ES-I3 (cell line): ENCODE measurements around the gene JADE3.
A peak's percentile ranks its signal among the peaks of the same experiment; 100 is the strongest.
"Not testable (repeated sequence)": the region's sequence is repeated elsewhere in the genome, so short reads cannot be mapped to it uniquely, and the experiment has no call there.

Experiments used
- H3K36me3 ChIP-seq: 2 replicates; pipeline ENCODE4 v1.6.1; 2013; ENCODE audit warnings: mild to moderate bottlenecking, low read length, control low read depth, moderate library complexity; ENCODE audit not compliant: insufficient read depth
- H3K4me1 ChIP-seq: 2 replicates; pipeline ENCODE4 v1.6.1; 2013; ENCODE audit warnings: mild to moderate bottlenecking, control low read depth, low read length; ENCODE audit not compliant: insufficient read depth
- H3K9ac ChIP-seq: 2 replicates; pipeline ENCODE4 v1.6.1; 2013; ENCODE audit warnings: low read depth, mild to moderate bottlenecking, low read length, moderate library complexity
- H3K9me3 ChIP-seq: 2 replicates; pipeline ENCODE4 v1.6.1; 2013; ENCODE audit warnings: mild to moderate bottlenecking, low read length, moderate library complexity; ENCODE audit not compliant: control insufficient read depth, insufficient read depth

Gene JADE3

DNA sequence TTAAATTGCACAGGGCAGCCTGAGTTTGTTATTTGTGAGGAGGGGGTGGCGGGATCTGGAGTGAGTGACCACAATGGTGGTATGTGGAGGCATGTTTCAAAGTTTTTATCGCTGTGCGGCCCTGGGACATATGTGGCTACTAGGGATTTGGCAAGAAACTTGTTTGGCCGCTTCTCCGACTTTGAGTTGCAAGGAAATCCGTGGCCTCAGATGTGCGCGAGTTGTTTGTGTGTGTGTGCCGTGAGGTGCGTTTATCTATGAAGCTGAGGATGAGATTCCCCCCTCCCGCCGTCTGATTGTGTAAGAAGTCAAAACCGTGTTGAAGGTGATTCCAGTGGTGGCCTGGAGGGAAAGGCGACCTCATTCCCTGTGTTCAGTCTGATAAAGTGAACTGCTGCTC, 1.4 kb downstream of the JADE3 start:
- Histone ChIP-seq H3K9me3 (no peaks in the 10 kb centered on the region), H3K9ac (peak overlapping the region; percentile 69; the same call in 1 of the 2 replicates), H3K4me1 (no peaks in the 10 kb centered on the region)

DNA sequence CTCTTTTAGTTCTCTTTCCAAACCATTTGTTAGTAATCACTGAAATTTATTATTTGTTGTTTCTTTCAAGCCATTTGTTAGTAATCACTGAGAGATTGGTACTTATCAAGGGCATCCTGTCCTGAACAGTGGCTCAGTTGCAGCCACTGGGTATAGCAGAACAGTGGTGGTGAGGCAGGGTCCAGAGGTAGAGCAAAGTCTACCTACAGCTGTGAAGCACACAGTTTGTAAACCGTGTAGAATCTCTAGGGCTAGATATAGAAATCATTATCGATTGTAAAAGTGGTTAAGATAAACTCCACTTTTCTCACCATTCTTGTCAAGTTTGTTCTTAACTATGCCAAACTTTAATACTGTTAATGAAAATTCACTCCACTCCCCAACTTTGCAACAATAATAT, 4.1 kb downstream of the JADE3 start:
- Histone ChIP-seq H3K36me3 (no peaks in the 10 kb centered on the region), H3K9me3 (peaks cover 9% of the 10 kb centered on the region), H3K9ac (no peak overlapping the region), H3K4me1 (no peaks in the 10 kb centered on the region)

More for the DNA sequence above, 1.4 kb downstream of the JADE3 start:
- no peaks in the 10 kb centered on the region for H3K36me3 ChIP-seq

DNA sequence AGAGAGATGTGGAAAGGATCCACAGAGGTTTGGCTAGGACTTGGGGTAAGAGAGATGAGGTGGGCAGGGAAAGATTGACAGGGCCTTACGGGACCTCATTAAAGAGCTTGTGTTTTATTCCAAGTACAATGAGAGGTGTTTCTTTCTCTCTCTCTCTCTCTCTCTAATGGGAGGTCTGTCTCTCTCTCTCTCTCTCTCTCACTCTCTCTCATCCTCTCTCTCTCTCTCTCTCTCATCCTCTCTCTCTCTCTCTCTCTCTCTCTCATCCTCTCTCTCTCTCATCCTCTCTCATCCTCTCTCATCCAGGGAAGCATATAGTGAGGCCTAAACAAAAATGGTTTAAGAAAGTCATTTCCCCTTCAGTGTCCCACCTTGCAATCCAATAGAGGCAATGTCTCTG, 5.4 kb downstream of the JADE3 start:
- no peaks in the 10 kb centered on the region for H3K4me1 ChIP-seq
- no peaks in the 10 kb centered on the region for H3K36me3 ChIP-seq
- H3K9ac ChIP-seq, result no peak overlapping the region
- peaks cover 9% of the 10 kb centered on the region for H3K9me3 ChIP-seq

DNA sequence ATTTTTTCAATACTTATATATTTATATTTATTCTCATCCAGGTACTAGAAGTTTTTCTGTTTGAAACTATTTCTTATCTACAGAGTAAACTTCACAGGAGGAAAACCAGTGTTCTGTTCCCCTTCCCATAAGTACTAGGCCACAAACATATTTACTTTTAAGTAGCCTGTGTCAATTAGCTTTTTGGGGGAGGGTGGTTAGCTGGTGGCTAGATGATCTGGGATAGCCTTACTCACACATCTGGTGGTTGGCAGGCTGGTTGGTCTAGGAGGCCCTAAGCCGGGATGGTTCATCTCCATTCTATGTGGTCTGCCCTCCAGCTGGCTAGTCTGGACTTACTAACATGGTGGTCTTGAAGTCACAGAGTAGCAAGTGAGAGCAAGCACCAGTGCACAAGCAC, 6.2 kb downstream of the JADE3 start:
- Histone ChIP-seq H3K9me3 (peaks cover 9% of the 10 kb centered on the region), H3K9ac (no peak overlapping the region), H3K4me1 (no peaks in the 10 kb centered on the region), H3K36me3 (no peaks in the 10 kb centered on the region)

DNA sequence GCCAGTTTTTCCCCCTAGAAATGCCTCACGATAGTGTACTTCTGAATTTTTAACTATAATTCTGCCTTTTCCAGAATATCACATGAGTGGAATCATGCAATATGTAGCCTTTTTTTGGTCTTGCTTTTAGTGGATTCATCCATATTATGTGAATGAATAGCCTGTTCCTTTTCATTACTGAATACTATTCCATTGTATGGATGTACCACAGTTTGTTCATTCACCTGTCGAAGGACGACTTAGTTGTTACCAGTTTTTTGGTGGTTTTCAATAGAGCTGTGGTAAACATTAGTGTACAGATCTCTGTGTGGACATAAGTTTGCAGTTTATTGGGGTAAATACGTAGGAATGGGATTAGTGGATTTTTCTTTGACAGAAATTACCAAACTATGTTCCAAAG, 8.0 kb downstream of the JADE3 start:
- Histone ChIP-seq H3K4me1 (no peaks in the 10 kb centered on the region), H3K9me3 (peaks cover 9% of the 10 kb centered on the region), H3K9ac (no peak overlapping the region), H3K36me3 (no peaks in the 10 kb centered on the region)

DNA sequence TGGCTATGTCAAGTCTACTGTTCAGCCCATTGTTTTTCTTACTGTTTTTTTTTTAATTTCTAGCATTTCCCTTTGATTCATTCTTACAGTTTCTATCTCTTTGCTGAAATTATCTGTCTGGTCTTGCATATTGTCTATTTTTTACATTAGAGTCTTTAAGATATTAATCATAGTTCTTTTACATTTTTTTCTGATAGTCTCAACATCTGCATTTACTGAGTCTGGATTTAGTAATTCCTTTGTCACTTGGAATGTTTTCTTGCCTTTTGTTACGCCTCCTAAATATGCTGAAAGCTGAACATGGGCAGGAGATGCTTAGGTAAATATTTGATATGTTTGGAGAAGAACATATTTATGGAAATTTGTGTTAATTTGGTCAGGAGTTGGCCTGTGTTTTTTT, 10.4 kb downstream of the JADE3 start:
- no peaks in the 10 kb centered on the region for H3K36me3 ChIP-seq
- no peak overlapping the region for H3K9ac ChIP-seq
- H3K9me3 ChIP-seq, result peaks cover 9% of the 10 kb centered on the region
- H3K4me1 ChIP-seq, result no peaks in the 10 kb centered on the region

DNA sequence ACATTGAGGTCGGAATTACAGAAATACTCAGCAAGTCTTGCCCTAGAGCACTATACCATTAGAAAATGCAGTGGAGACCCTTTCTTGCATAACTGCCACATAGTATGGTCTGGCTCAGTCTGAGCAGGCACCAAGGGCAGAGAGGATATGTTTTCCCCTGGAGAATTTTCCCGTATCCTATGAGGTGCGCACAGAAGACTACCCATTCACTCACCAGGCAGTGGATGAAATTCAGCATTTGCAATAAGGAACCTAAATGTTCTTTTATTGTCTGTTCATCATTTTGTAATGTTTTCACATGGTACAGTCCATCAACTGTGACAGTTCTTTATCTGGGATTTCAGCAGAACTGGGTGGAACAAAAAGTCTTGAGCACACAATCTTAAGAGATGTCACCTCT, 15.5 kb downstream of the JADE3 start:
- Histone ChIP-seq H3K4me1 (no peaks in the 10 kb centered on the region), H3K9ac (no peak overlapping the region), H3K36me3 (no peaks in the 10 kb centered on the region), H3K9me3 (no peaks in the 10 kb centered on the region)

DNA sequence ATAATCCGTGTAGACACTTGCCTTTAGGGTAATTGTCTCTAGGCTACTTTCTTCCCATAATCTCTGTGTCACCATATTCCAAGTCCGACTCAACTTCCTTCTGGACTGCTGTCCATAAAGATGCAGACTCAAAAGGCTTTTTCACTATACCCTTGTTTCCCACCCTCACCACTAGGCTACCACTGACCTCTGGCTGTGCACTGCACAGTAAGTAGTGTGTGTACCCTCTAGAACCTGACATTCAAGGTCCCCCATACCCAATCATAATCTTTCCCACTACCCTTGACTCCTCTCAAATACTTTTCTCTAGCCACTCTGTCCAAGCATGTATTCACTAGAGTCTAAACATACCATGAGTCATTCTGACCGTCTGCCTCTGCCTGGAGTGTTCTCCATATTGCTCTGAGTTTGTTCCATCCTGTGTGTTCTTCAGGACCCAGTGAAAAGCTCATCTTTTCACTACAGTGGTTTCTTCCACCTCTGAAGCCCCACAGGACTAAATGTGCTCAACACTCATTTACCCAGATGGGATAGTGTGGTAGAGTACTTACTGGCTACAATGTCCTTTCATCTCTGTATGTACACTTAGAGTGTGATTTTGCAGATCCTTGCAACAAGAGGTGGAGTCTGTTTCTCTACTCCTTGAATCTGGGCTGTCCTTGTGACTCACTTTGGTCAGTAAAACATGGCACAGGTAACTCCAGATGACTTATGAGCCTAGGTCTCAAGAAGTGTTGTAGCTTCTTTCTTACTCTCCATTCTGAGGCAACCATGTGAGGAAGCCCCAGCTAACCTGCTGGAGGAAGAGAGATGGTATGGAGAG, 17.4 kb downstream of the JADE3 start:
- H3K36me3 ChIP-seq, result no peaks in the 10 kb centered on the region
- no peaks in the 10 kb centered on the region for H3K9me3 ChIP-seq
- H3K4me1 ChIP-seq, result no peaks in the 10 kb centered on the region
- H3K9ac ChIP-seq, result no peak overlapping the region

DNA sequence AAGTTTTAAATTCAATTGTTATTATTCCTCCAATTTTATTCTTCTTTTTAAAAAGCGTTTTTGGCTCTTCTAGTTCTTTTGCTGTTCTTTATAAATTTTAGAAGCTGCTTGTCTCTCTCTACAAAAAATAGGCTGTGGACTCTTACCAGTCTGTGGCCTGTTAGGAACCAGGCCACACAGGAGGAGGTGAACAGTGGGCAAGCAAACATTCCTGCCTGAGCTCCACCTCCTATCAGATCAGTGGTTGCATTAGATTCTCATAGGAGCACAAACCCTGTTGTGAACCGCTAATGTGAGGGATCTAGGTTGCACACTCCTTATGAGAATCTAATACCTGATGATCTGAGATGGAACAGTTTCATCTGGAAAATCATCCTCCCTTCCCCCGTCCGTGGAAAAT, 23.1 kb downstream of the JADE3 start:
- H3K4me1 ChIP-seq, result no peaks in the 10 kb centered on the region; the same call in 1 of the 2 replicates
- no peaks in the 10 kb centered on the region for H3K36me3 ChIP-seq
- no peak overlapping the region for H3K9ac ChIP-seq
- no peaks in the 10 kb centered on the region for H3K9me3 ChIP-seq

DNA sequence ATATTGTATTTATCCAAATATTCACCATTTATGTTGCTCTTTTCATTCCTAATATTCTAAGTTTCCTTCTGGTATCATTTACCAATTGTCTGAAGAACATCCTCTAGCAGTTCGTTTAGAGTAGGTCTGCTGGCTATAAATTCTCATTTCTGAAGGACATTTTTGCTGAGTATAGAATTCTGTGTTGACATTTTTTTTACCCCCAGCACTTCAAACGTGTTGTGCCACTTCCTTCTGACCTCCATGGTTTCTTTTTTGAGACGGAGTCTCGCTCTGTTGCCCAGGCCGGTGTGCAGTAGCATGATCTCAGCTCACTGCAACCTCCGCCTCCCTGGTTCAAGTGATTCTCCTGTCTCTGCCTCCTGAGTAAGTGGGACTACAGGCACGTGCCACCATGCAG, 26.4 kb downstream of the JADE3 start:
- H3K36me3 ChIP-seq, result no peaks in the 10 kb centered on the region
- H3K9me3 ChIP-seq, result no peaks in the 10 kb centered on the region
- no peak overlapping the region for H3K9ac ChIP-seq
- no peaks in the 10 kb centered on the region; the same call in 1 of the 2 replicates for H3K4me1 ChIP-seq

DNA sequence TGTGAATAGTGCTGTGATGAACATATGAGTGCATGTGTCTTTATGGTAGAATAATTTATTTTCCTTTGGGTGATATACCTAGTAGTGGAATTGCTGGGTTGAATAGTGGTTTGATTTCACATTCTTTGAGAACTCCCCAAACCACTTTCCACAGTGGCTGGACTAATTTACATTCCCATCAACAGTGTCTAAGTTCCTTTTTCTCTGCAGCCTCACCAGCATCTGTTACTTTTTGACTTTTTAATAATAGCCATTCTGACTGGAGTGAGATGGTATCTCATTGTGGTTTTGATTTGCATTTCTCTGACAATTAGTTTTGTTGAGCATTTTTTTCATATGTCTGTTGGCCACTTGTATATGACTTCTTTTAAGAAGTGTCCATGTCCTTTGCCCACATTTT, 29.1 kb downstream of the JADE3 start:
- H3K36me3 ChIP-seq, result no peaks in the 10 kb centered on the region
- no peaks in the 10 kb centered on the region for H3K4me1 ChIP-seq
- H3K9ac ChIP-seq, result no peak overlapping the region
- H3K9me3 ChIP-seq, result no peaks in the 10 kb centered on the region

DNA sequence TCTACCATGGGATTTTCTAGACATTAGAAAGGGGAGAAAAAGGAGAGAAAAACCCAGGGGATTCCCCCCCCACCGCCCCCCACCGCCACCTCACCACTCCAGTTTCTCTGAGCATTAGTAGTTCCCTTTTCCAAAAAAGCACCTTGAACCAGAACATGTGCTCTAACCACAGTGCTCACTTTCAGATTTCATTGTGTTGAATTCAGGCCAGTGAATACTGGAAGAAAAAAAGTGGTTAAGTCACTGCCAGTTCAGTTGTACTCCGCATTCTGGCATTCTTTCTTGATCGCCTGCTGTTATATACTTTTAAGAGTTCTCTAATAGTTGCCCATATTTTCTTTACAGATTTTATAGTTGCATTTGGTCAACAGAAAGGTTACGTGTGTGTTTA, 40.9 kb downstream of the JADE3 start:
- Histone ChIP-seq H3K9ac (no peak overlapping the region), H3K36me3 (no peaks in the 10 kb centered on the region), H3K4me1 (peaks cover 20% of the 10 kb centered on the region)

DNA sequence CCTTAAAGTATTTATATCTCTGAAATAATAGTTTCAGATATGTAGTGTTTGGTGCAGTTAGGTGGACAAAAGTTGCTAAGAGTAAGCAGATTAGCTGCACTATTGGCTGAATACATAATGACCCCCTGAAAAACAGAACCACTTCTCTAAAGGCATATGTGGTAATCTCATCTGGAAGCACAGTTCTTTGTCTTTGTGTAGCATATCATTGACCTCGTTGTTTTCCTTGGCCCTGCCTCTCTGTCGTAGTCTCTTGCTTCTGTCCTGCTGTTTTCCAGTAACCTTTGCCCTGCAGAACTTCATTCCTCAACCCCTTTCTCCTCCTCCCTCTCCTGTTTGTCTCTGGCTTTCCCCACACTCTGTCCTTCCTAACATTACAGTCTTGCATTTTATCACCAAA, 41.4 kb downstream of the JADE3 start:
- Histone ChIP-seq H3K36me3 (no peaks in the 10 kb centered on the region), H3K9ac (no peak overlapping the region), H3K9me3 (no peaks in the 10 kb centered on the region), H3K4me1 (peaks cover 20% of the 10 kb centered on the region)

More for the DNA sequence above, 40.9 kb downstream of the JADE3 start:
- no peaks in the 10 kb centered on the region for H3K9me3 ChIP-seq

DNA sequence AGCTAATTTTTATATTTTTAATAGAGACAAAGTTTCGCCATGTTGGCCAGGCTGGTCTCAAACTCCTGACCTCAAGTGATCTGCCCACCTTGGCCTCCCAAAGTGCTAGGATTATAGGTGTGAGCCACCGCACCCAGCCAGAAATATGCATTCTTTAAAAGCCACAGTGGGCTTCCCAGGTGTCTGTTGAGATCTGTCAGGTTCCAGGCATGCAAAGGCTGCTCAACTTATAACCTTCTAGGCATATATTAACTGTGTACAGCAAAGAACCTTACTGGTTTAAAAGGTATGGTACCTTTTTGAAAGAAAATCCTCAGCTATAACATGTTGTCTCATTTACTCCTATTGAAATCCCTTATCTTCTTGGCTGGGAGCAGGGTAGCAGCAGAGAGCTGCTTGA, 42.5 kb downstream of the JADE3 start:
- no peak overlapping the region for H3K9ac ChIP-seq
- no peaks in the 10 kb centered on the region for H3K9me3 ChIP-seq
- no peaks in the 10 kb centered on the region for H3K36me3 ChIP-seq
- peaks cover 20% of the 10 kb centered on the region for H3K4me1 ChIP-seq

DNA sequence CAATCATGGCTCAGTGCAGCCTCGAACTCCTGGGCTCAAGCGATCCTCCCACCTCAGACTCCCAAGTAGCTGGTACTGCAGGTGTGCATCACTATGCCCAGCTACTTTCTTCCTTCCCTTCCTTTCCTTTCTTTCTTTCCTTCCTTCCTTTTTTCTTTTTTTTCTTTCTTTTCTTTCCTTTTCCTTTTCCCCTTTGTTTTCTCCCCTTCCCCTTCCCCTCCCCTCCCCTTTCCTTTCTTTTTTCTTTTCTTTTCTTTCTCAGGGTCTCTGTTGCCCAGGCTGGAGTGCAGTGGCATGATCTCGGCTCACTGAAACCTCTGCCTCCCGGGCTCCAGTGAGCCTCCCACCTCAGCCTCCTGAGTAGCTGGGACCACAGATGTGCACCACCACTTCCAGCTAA, 44.4 kb downstream of the JADE3 start:
- H3K4me1 ChIP-seq, result peaks cover 29% of the 10 kb centered on the region
- H3K36me3 ChIP-seq, H3K9me3 ChIP-seq, H3K9ac ChIP-seq: not testable (repeated sequence)
